ENCODE results near the gene CIBAR2. TPM values are rescaled to one million over a fixed set of nuclear protein-coding genes. Genes with fewer than 3 reads are reported as not detected.

Gene CIBAR2
- total RNA-seq (2014; rRNA removed; shearing (Covaris generic)) (not detected in 2 replicates), polyA plus RNA-seq (2016; fragmentation: Nextera tagmentation; extraction: Ambion mirVana) (not detected in 2 replicates)
- long read RNA-seq: 0 reads

DNA sequence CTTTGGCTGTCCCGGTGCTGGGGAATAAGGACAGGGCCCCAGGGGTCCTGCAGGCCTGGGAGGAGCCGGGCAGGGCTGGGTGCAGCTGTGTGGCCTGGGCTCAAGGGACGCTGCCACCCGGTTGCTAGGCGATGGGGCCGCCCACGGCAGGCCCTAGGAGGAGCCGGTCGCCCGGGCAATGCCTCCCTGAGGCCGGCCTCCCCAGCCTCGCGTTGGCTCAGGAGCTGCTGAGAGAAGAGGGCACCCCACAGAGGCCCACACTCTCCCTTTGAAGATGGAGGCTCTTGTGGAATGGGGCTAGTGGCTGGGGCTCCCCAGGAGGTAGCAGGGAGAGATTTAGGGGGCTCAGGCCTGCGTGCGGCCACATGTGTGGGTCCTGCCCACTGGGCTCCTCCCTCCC lies at the start of gene CIBAR2:
TSS of gene CIBAR2 (minus strand) at position 109 of the 400 bp plus-strand sequence. CDS start 120 bp downstream, outside the sequence.
- no peaks in the 10 kb centered on the region; the same call in 1 of the 2 replicates for H3K4me1 ChIP-seq (ENCODE audit: insufficient read depth)
- H3K4me2 ChIP-seq: no peak within 1 kb of the TSS
- H3K27me3 ChIP-seq (ENCODE audit: insufficient read depth): no peaks in the 10 kb centered on the region
- Mint-ChIP-seq H3K27ac (no peak within 1 kb of the TSS), H3K4me3 (no peak within 1 kb of the TSS), H3K9me3 (no peaks in the 10 kb centered on the region), H3K4me1 (peaks cover 25% of the 10 kb centered on the region), H3K36me3 (ENCODE audit: low read depth) (no peaks in the 10 kb centered on the region), H3K27me3 (ENCODE audit: insufficient read depth, low read depth, poor library complexity) (peaks cover 23% of the 10 kb centered on the region)
- H3K9me2 ChIP-seq (ENCODE audit: insufficient read depth): no peaks in the 10 kb centered on the region
- no peaks in the 10 kb centered on the region for H4K20me1 ChIP-seq (replicated peaks; ENCODE audit: insufficient read depth)
- DNase-seq (ENCODE audit: low spot score) (no peak), ATAC-seq (peak; percentile 58)
- H2AFZ ChIP-seq: peak within 1 kb of the TSS; percentile 66; the same call in 1 of the 2 replicates
- H3F3A ChIP-seq (replicated peaks; ENCODE audit: low read depth): no peaks in the 10 kb centered on the region
- no peak within 1 kb of the TSS for H3K4me3 ChIP-seq
- H3K79me2 ChIP-seq (replicated peaks; ENCODE audit: insufficient read depth): no peaks in the 10 kb centered on the region
- no peak within 1 kb of the TSS for H3K27ac ChIP-seq (ENCODE audit: low read depth)
- H3K36me3 ChIP-seq (ENCODE audit: insufficient read depth): no peaks in the 10 kb centered on the region
- no peak for TF ChIP-seq POLR2AphosphoS5 (IDR thresholded peaks at IDR 0.05; ENCODE audit: low read depth)

DNA sequence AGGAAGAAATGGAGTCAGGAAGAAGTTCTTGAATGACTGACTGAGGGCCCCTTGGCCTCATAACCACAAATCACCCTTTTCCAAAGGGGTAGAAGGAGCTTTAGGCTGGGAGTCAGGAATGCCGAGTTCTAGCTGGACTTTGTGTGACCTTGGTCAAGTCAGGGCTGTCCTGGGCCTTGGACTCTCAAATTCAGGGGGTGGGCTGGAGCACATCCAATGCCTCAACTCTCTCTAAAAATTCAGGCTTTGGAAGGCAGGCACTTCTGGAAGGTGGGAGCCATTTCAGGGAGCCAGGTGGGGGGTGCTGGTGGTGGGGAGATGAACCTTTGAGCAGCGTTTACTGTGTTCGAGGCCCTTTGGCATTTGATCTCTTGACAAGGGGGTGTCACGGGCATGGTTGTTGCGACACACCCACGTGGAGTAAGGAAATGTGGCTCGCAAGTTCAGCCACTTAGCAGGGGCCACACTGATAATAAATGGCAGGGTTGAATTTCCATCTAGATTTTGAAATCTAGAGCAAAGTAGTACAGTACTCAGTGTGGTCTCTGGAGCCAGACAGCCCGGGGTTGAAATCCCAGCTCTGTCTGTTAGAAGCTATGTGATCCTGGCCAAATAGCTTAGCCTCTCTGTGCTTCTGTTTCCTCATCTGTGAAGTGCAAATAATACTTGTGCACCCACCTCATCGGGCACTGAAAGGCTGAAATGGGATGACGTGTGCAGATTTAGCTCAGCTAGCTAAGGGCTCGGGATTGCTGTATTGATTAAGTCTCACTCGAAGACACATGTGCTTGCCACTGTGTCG lies 47.1 kb upstream of the CIBAR2 start:
- Histone ChIP-seq H3K4me3 (no peak overlapping the region), H3K79me2 (replicated peaks; ENCODE audit: insufficient read depth) (no peaks in the 10 kb centered on the region), H3K4me2 (no peak overlapping the region), H4K20me1 (replicated peaks; ENCODE audit: insufficient read depth) (no peaks in the 10 kb centered on the region), H3K27ac (ENCODE audit: low read depth) (peak overlapping the region; percentile 32; the same call in 1 of the 2 replicates), H3K4me1 (ENCODE audit: insufficient read depth) (peaks cover 17% of the 10 kb centered on the region), H3K27me3 (ENCODE audit: insufficient read depth) (no peaks in the 10 kb centered on the region), H3K36me3 (ENCODE audit: insufficient read depth) (no peaks in the 10 kb centered on the region), H2AFZ (no peak overlapping the region), H3F3A (replicated peaks; ENCODE audit: low read depth) (no peaks in the 10 kb centered on the region), H3K9me2 (ENCODE audit: insufficient read depth) (peaks cover 4% of the 10 kb centered on the region; the same call in 1 of the 2 replicates)
- Mint-ChIP-seq H3K27me3 (ENCODE audit: insufficient read depth, low read depth, poor library complexity) (peaks cover 4% of the 10 kb centered on the region), H3K4me3 (no peak overlapping the region), H3K36me3 (ENCODE audit: low read depth) (no peaks in the 10 kb centered on the region; the same call in 2 of the 3 replicates), H3K27ac (no peak overlapping the region), H3K9me3 (no peaks in the 10 kb centered on the region; the same call in 2 of the 3 replicates), H3K4me1 (peaks cover 28% of the 10 kb centered on the region)
- TF ChIP-seq CREB1 (CRISPR knock-in tag; IDR thresholded peaks at IDR 0.05; ENCODE audit: low read depth): no peak
- TF ChIP-seq, protein P1, sequence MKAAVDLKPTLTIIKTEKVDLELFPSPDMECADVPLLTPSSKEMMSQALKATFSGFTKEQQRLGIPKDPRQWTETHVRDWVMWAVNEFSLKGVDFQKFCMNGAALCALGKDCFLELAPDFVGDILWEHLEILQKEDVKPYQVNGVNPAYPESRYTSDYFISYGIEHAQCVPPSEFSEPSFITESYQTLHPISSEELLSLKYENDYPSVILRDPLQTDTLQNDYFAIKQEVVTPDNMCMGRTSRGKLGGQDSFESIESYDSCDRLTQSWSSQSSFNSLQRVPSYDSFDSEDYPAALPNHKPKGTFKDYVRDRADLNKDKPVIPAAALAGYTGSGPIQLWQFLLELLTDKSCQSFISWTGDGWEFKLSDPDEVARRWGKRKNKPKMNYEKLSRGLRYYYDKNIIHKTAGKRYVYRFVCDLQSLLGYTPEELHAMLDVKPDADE (IDR thresholded peaks at IDR 0.05): no peak
- TF ChIP-seq STAT1 (IDR thresholded peaks at IDR 0.05; ENCODE audit: unreplicated experiment): no peak
- TF ChIP-seq, protein P2, sequence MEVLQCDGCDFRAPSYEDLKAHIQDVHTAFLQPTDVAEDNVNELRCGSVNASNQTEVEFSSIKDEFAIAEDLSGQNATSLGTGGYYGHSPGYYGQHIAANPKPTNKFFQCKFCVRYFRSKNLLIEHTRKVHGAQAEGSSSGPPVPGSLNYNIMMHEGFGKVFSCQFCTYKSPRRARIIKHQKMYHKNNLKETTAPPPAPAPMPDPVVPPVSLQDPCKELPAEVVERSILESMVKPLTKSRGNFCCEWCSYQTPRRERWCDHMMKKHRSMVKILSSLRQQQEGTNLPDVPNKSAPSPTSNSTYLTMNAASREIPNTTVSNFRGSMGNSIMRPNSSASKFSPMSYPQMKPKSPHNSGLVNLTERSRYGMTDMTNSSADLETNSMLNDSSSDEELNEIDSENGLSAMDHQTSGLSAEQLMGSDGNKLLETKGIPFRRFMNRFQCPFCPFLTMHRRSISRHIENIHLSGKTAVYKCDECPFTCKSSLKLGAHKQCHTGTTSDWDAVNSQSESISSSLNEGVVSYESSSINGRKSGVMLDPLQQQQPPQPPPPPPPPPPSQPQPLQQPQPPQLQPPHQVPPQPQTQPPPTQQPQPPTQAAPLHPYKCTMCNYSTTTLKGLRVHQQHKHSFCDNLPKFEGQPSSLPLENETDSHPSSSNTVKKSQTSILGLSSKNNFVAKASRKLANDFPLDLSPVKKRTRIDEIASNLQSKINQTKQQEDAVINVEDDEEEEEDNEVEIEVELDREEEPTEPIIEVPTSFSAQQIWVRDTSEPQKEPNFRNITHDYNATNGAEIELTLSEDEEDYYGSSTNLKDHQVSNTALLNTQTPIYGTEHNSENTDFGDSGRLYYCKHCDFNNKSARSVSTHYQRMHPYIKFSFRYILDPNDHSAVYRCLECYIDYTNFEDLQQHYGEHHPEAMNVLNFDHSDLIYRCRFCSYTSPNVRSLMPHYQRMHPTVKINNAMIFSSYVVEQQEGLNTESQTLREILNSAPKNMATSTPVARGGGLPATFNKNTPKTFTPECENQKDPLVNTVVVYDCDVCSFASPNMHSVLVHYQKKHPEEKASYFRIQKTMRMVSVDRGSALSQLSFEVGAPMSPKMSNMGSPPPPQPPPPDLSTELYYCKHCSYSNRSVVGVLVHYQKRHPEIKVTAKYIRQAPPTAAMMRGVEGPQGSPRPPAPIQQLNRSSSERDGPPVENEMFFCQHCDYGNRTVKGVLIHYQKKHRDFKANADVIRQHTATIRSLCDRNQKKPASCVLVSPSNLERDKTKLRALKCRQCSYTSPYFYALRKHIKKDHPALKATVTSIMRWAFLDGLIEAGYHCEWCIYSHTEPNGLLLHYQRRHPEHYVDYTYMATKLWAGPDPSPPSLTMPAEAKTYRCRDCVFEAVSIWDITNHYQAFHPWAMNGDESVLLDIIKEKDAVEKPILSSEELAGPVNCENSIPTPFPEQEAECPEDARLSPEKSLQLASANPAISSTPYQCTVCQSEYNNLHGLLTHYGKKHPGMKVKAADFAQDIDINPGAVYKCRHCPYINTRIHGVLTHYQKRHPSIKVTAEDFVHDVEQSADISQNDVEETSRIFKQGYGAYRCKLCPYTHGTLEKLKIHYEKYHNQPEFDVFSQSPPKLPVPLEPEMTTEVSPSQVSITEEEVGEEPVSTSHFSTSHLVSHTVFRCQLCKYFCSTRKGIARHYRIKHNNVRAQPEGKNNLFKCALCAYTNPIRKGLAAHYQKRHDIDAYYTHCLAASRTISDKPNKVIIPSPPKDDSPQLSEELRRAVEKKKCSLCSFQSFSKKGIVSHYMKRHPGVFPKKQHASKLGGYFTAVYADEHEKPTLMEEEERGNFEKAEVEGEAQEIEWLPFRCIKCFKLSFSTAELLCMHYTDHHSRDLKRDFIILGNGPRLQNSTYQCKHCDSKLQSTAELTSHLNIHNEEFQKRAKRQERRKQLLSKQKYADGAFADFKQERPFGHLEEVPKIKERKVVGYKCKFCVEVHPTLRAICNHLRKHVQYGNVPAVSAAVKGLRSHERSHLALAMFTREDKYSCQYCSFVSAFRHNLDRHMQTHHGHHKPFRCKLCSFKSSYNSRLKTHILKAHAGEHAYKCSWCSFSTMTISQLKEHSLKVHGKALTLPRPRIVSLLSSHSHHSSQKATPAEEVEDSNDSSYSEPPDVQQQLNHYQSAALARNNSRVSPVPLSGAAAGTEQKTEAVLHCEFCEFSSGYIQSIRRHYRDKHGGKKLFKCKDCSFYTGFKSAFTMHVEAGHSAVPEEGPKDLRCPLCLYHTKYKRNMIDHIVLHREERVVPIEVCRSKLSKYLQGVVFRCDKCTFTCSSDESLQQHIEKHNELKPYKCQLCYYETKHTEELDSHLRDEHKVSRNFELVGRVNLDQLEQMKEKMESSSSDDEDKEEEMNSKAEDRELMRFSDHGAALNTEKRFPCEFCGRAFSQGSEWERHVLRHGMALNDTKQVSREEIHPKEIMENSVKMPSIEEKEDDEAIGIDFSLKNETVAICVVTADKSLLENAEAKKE (CRISPR knock-in tag; IDR thresholded peaks at IDR 0.05): no peak
- TF ChIP-seq, protein P3, sequence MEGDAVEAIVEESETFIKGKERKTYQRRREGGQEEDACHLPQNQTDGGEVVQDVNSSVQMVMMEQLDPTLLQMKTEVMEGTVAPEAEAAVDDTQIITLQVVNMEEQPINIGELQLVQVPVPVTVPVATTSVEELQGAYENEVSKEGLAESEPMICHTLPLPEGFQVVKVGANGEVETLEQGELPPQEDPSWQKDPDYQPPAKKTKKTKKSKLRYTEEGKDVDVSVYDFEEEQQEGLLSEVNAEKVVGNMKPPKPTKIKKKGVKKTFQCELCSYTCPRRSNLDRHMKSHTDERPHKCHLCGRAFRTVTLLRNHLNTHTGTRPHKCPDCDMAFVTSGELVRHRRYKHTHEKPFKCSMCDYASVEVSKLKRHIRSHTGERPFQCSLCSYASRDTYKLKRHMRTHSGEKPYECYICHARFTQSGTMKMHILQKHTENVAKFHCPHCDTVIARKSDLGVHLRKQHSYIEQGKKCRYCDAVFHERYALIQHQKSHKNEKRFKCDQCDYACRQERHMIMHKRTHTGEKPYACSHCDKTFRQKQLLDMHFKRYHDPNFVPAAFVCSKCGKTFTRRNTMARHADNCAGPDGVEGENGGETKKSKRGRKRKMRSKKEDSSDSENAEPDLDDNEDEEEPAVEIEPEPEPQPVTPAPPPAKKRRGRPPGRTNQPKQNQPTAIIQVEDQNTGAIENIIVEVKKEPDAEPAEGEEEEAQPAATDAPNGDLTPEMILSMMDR (conservative IDR thresholded peaks at IDR 0.05; ENCODE audit: low read depth in 2 of 2): no peak
- DNase-seq (ENCODE audit: low spot score): no peak
- ATAC-seq: no peak
